ENCODE data around the gene NEU1. TPM values are rescaled to one million over a fixed set of nuclear protein-coding genes. Genes with fewer than 3 reads are reported as not detected.
"Not testable (repeated sequence)": the region's sequence is repeated elsewhere in the genome, so short reads cannot be mapped to it uniquely, and the experiment has no call there.

The NEU1 gene
- 25.6 TPM for total RNA-seq

GRCh38 chr6:31862344-31863235, at the start of gene NEU1:
Gene NEU1, minus strand, starts transcription at chr6:31862821. Its CDS starts 45 bp downstream, at chr6:31862776.
- DNase-seq, result peak; percentile 100

GRCh38 chr6:31911826-31912585, 49.4 kb upstream of the NEU1 start:
- no peak for DNase-seq

- not testable (repeated sequence) for DNase-seq
Measured at GRCh38 chr6:31909298-31909697, 46.7 kb upstream of the NEU1 start.

GRCh38 chr6:31908791-31909190, 46.2 kb upstream of the NEU1 start:
- DNase-seq, result no peak

GRCh38 chr6:31908255-31908654, 45.6 kb upstream of the NEU1 start:
- not testable (repeated sequence) for DNase-seq

GRCh38 chr6:31907158-31907813, 44.7 kb upstream of the NEU1 start:
- DNase-seq, result no peak

GRCh38 chr6:31906727-31907126, 44.1 kb upstream of the NEU1 start:
- DNase-seq, result not testable (repeated sequence)

GRCh38 chr6:31906122-31906521, 43.5 kb upstream of the NEU1 start:
- DNase-seq, result no peak

- DNase-seq, result no peak
Measured at GRCh38 chr6:31905041-31905440, 42.4 kb upstream of the NEU1 start.

GRCh38 chr6:31903957-31904356, 41.3 kb upstream of the NEU1 start:
- DNase-seq, result no peak

- peak; percentile 99 for DNase-seq
Measured at GRCh38 chr6:31901953-31902643, 39.5 kb upstream of the NEU1 start, which contains the start of gene ZBTB12. Gene ZBTB12, minus strand, starts transcription at chr6:31902086. Its CDS starts 781 bp downstream, at chr6:31901305.

GRCh38 chr6:31901415-31901952, 38.9 kb upstream of the NEU1 start:
- DNase-seq, result peak; percentile 72

GRCh38 chr6:31900917-31901414, 38.3 kb upstream of the NEU1 start:
- no peak for DNase-seq

- DNase-seq, result no peak
Measured at GRCh38 chr6:31899882-31900722, 37.5 kb upstream of the NEU1 start.

GRCh38 chr6:31899215-31899614, 36.6 kb upstream of the NEU1 start:
- no peak for DNase-seq

- DNase-seq, result peak; percentile 71
Measured at GRCh38 chr6:31898383-31899011, 35.9 kb upstream of the NEU1 start.

- DNase-seq, result peak; percentile 93
Measured at GRCh38 chr6:31897612-31898382, 35.2 kb upstream of the NEU1 start, which contains the start of gene EHMT2. Gene EHMT2, minus strand, starts transcription at chr6:31897698. Its CDS starts 21 bp downstream, at chr6:31897677.

- no peak for DNase-seq
Measured at GRCh38 chr6:31896856-31897611, 34.4 kb upstream of the NEU1 start.

Measured in tongue (tissue), 2 donors.